ENCODE results near the gene TOB1. TPM values are rescaled to one million over a fixed set of nuclear protein-coding genes. Genes with fewer than 3 reads are reported as not detected.
"Not testable (repeated sequence)": the region's sequence is repeated elsewhere in the genome, so short reads cannot be mapped to it uniquely, and the experiment has no call there.

Gene TOB1
- total RNA-seq, 4 donors from 2014 or later, result 130 to 156 (median 142) TPM

- TF ChIP-seq CTCF (IDR thresholded peaks at IDR 0.05) (no peak), POLR2A (IDR thresholded peaks at IDR 0.05) (no peak)
- intact Hi-C loops (cut with DNase I; ENCODE audit: low total_unique reads), result no loop called here
- WGBS, 2 donors, result 71 to 78% methylated on average over 2 of the region's 2 CpGs
- no peak overlapping the region for H3K4me3 ChIP-seq (ENCODE audit: low read depth, poor library complexity, severe bottlenecking)
- DNase-seq (ENCODE audit: low spot score in 2 of 2), result no peak
Measured at GRCh38 chr17:50861334-50861676, 4.8 kb downstream of the TOB1 start.

DNA sequence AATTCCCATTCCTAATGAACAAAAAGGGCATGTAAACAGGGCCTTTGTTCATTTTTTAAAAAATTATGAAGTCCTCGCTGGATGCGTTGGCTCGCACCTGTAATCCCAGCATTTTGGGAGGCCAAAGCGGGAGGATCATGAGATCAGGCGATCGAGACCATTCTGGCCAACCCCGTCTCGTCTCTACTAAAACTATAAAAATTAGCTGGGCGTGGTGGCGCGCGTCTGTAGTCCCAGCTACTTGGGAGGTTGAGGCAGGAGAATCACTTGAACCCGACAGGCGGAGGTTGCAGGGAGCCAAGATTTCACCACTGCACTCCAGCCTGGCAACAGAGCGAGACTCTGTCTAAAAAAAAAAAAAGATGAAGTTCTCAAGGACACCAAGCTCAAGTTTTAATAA, 6.4 kb downstream of the TOB1 start:
- DNase-seq (ENCODE audit: low spot score in 2 of 2); intact Hi-C loops (cut with DNase I; ENCODE audit: low total_unique reads): not testable (repeated sequence)

DNA sequence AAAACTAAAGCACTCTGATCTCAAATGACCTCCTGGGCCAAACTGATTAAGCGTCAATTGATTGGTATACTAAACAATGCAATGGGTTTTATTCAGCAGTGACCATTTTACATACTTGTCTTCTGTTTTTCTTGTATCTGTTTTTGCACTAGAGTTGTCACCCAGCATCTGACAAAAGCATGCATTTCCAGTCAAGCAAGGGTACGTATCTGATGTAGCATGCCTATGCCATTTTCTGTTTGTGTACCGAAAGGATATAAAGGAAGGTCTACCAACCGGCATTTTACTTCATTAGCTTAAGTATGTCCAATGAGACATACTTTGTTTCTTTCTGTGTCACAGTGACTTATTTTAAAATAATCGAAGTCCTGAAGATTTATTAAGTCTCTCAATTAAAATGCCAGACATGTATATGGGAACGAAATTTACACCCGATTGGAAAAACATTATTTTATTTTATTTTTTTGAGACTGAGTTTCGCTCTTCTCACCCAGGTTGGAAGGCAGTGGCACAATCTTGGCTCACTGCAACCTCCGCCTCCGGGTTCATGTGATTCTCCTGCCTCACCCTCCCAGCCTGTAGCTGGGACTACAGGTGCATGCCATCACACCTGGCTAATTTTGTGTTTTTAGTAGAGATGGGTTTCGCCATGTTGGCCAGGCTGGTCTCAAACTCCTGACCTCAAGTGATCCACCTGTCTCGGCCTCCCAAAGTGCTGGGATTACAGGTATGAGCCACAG, 7.5 kb downstream of the TOB1 start:
- intact Hi-C loops (cut with DNase I; ENCODE audit: low total_unique reads), result no loop called here

More for the DNA sequence above, 6.4 kb downstream of the TOB1 start:
- H3K4me3 ChIP-seq (ENCODE audit: low read depth, poor library complexity, severe bottlenecking), result not testable (repeated sequence)
- 97 to 98% methylated on average over 15 of the region's 15 CpGs for WGBS, 2 donors

GRCh38 chr17:50856431-50856830, 9.7 kb downstream of the TOB1 start:
- 93 to 95% methylated on average over 2 of the region's 2 CpGs for WGBS, 2 donors

More for the DNA sequence above, 7.5 kb downstream of the TOB1 start:
- TF ChIP-seq CTCF (IDR thresholded peaks at IDR 0.05) (no peak), POLR2A (IDR thresholded peaks at IDR 0.05) (no peak)
- WGBS, 2 donors, result 91 to 94% methylated on average over 12 of the region's 12 CpGs
- no peak overlapping the region for H3K4me3 ChIP-seq (ENCODE audit: low read depth, poor library complexity, severe bottlenecking)
- DNase-seq (ENCODE audit: low spot score in 2 of 2), result no peak

GRCh38 chr17:50855708-50856330, 10.3 kb downstream of the TOB1 start:
- TF ChIP-seq CTCF (IDR thresholded peaks at IDR 0.05) (no peak), POLR2A (IDR thresholded peaks at IDR 0.05) (no peak)
- H3K4me3 ChIP-seq (ENCODE audit: low read depth, poor library complexity, severe bottlenecking), result no peak overlapping the region
- intact Hi-C loops (cut with DNase I; ENCODE audit: low total_unique reads), result no loop called here
- WGBS, 2 donors, result 73 to 81% methylated on average over 6 of the region's 6 CpGs
- no peak for DNase-seq (ENCODE audit: low spot score in 2 of 2)

More at GRCh38 chr17:50856431-50856830, 9.7 kb downstream of the TOB1 start:
- no peak for DNase-seq (ENCODE audit: low spot score in 2 of 2)
- intact Hi-C loops (cut with DNase I; ENCODE audit: low total_unique reads), result no loop called here
- TF ChIP-seq POLR2A (IDR thresholded peaks at IDR 0.05) (no peak), CTCF (IDR thresholded peaks at IDR 0.05) (no peak)
- no peak overlapping the region for H3K4me3 ChIP-seq (ENCODE audit: low read depth, poor library complexity, severe bottlenecking)

DNA sequence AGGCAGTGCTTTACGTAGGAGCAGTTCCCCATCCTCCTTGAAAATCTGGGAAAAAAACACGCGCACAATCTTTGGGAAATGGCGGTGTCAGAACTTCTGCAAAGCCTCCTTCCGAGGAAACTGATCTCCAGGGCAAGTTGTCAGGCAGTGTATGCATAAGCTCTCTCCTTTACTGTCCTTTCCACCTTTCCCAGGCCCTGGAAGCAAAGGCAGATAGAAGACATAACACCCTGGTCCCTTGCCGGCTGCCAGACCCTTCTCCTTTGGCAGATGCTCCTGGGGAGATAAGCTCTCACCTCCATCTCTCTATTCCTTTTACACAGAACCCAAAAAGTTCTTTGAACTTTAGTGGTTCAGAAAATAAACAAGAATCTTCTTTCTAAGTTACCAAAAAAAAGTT, 12.4 kb downstream of the TOB1 start:
- 91 to 93% methylated on average over 6 of the region's 6 CpGs for WGBS, 2 donors

More for the DNA sequence above, 12.4 kb downstream of the TOB1 start:
- H3K4me3 ChIP-seq (ENCODE audit: low read depth, poor library complexity, severe bottlenecking), result no peak overlapping the region
- no peak for DNase-seq (ENCODE audit: low spot score in 2 of 2)
- TF ChIP-seq CTCF (IDR thresholded peaks at IDR 0.05) (no peak), POLR2A (IDR thresholded peaks at IDR 0.05) (no peak)
- intact Hi-C loops (cut with DNase I; ENCODE audit: low total_unique reads), result loop anchor here (5.0 kb wide), 1 partner anchor 99 kb away; no protein-coding TSS in a partner anchor
